Hepatocyte (in vitro differentiated cells): ENCODE data around the gene TRPM3. TPM values are rescaled to one million over a fixed set of nuclear protein-coding genes. Genes with fewer than 3 reads are reported as not detected.

Source experiments
- DNase-seq: peaks from one replicate; pipeline ENCODE4 v3.0.0-alpha.2; 2016; ENCODE audit warnings: low spot score
- H2AFZ ChIP-seq: fragments of 200-600 bp; sonication (generic); 2 replicates; pipeline ENCODE4 v1.6.0; 2016; ENCODE audit warnings: antibody characterized with exemption, mild to moderate bottlenecking
- H3K27ac ChIP-seq: fragments of 200-600 bp; sonication (generic); 2 replicates; pipeline ENCODE4 v1.5.1; 2016; ENCODE audit warnings: mild to moderate bottlenecking
- H3K27me3 ChIP-seq: fragments of 200-600 bp; sonication (generic); 2 replicates; pipeline ENCODE4 v1.6.1; 2016
- H3K36me3 ChIP-seq: fragments of 200-600 bp; sonication (generic); replicated peaks from 2 replicates; pipeline ENCODE4 v1.5.1; 2016; ENCODE audit warnings: low read depth; ENCODE audit not compliant: insufficient read depth
- H3K4me1 ChIP-seq: fragments of 200-600 bp; sonication (generic); 2 replicates; pipeline ENCODE4 v1.5.1; 2016; ENCODE audit warnings: mild to moderate bottlenecking, moderate library complexity; ENCODE audit not compliant: insufficient read depth
- H3K4me2 ChIP-seq: fragments of 200-600 bp; sonication (generic); 2 replicates; pipeline ENCODE4 v1.6.0; 2016
- H3K4me3 ChIP-seq: fragments of 200-600 bp; sonication (generic); 2 replicates; pipeline ENCODE4 v1.5.1; 2016; ENCODE audit warnings: mild to moderate bottlenecking
- H3K79me2 ChIP-seq: fragments of 200-600 bp; sonication (generic); 2 replicates; pipeline ENCODE4 v1.6.0; 2017; ENCODE audit warnings: mild to moderate bottlenecking
- H3K9me2 ChIP-seq: fragments of 200-600 bp; sonication (generic); replicated peaks from 2 replicates; pipeline ENCODE4 v1.6.0; 2017; ENCODE audit warnings: mild to moderate bottlenecking; ENCODE audit not compliant: insufficient read depth
- H3K9me3 ChIP-seq: fragments of 200-600 bp; sonication (generic); 2 replicates; pipeline ENCODE4 v1.5.1; 2016; ENCODE audit warnings: low read depth, mild to moderate bottlenecking
- H4K20me1 ChIP-seq: fragments of 200-600 bp; sonication (generic); 2 replicates; pipeline ENCODE4 v1.6.0; 2016; ENCODE audit warnings: mild to moderate bottlenecking; ENCODE audit not compliant: insufficient read depth, poor library complexity, severe bottlenecking
- EZH2 ChIP-seq: fragments of 200-600 bp; sonication (generic); IDR thresholded peaks from 2 replicates; pipeline ENCODE4 v1.6.1; 2016; ENCODE audit warnings: antibody characterized with exemption, mild to moderate bottlenecking, borderline replicate concordance
- EZH2phosphoT487 ChIP-seq: fragments of 200-600 bp; sonication (generic); IDR thresholded peaks from one replicate; pipeline ENCODE4 v1.6.1; 2018; ENCODE audit warnings: antibody characterized with exemption, mild to moderate bottlenecking, low read depth, moderate library complexity; ENCODE audit not compliant: unreplicated experiment, severe bottlenecking
- WGBS: methylation state at CpG from one replicate; pipeline ENCODE4 v1.1.6; 2016; ENCODE audit warnings: low lambda C conversion rate; ENCODE audit errors: missing lambda C conversion rate; 5-methylcytosine and 5-hydroxymethylcytosine counted together
- polyA plus RNA-seq: library from polyadenylated mRNA; unstranded; fragments of >200 nt; fragmentation: Nextera tagmentation; extraction: Ambion mirVana; gene quantifications from 2 replicates; pipeline ENCODE4 v1.2.1, GENCODE V29; 2016
- total RNA-seq: library from RNA; depleted of rRNA; stranded (reverse); fragments of >200 nt; gene quantifications from 2 replicates; pipeline ENCODE4 v1.2.3, GENCODE V29; 2014
- TF ChIP-seq, protein P1 (sequence below): fragments of 200-600 bp; sonication (generic); IDR thresholded peaks from 2 replicates; pipeline ENCODE4 v1.5.1; 2016; ENCODE audit warnings: antibody characterized with exemption, mild to moderate bottlenecking; ENCODE audit not compliant: poor library complexity

Gene TRPM3
- total and polyA plus RNA-seq, 2 experiments from 2014 or later, result 0.60 to 0.68 TPM

DNA sequence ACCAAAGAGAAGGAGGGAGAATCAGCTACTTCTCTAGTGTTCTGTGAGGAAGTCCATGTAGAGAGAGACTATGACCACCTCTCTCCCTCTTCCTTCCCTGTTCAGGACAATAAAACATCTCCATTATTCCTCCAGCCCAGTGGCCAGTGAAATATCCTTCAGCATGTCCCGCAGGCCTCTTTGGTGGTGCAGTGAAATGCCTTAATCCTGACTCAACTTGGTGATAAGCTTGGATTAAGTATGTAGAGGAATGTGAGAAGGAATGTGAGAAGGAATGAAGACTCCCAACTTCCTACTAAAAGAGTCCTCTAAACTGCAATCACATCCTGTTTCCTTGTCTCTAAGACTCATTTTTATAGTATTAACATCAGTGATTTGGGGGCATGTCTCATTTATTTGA is 167.3 kb downstream of the TRPM3 start:
- H3K9me2 ChIP-seq, result no peaks in the 10 kb centered on the region
- H2AFZ ChIP-seq, result no peak overlapping the region
- no peak overlapping the region for H3K4me2 ChIP-seq
- peaks cover 4% of the 10 kb centered on the region for H3K4me1 ChIP-seq
- no peaks in the 10 kb centered on the region for H3K79me2 ChIP-seq
- H3K27ac ChIP-seq, result no peak overlapping the region
- peak; percentile 11 for DNase-seq
- no peaks in the 10 kb centered on the region for H3K27me3 ChIP-seq
- H4K20me1 ChIP-seq, result no peaks in the 10 kb centered on the region
- no peaks in the 10 kb centered on the region for H3K9me3 ChIP-seq
- WGBS, result 17% methylated on average over 1 of the region's 1 CpG
- H3K4me3 ChIP-seq, result no peak overlapping the region
- TF ChIP-seq, protein P1, sequence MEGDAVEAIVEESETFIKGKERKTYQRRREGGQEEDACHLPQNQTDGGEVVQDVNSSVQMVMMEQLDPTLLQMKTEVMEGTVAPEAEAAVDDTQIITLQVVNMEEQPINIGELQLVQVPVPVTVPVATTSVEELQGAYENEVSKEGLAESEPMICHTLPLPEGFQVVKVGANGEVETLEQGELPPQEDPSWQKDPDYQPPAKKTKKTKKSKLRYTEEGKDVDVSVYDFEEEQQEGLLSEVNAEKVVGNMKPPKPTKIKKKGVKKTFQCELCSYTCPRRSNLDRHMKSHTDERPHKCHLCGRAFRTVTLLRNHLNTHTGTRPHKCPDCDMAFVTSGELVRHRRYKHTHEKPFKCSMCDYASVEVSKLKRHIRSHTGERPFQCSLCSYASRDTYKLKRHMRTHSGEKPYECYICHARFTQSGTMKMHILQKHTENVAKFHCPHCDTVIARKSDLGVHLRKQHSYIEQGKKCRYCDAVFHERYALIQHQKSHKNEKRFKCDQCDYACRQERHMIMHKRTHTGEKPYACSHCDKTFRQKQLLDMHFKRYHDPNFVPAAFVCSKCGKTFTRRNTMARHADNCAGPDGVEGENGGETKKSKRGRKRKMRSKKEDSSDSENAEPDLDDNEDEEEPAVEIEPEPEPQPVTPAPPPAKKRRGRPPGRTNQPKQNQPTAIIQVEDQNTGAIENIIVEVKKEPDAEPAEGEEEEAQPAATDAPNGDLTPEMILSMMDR, result no peak
- TF ChIP-seq EZH2phosphoT487 (no peak), EZH2 (no peak)
- H3K36me3 ChIP-seq, result no peaks in the 10 kb centered on the region

DNA sequence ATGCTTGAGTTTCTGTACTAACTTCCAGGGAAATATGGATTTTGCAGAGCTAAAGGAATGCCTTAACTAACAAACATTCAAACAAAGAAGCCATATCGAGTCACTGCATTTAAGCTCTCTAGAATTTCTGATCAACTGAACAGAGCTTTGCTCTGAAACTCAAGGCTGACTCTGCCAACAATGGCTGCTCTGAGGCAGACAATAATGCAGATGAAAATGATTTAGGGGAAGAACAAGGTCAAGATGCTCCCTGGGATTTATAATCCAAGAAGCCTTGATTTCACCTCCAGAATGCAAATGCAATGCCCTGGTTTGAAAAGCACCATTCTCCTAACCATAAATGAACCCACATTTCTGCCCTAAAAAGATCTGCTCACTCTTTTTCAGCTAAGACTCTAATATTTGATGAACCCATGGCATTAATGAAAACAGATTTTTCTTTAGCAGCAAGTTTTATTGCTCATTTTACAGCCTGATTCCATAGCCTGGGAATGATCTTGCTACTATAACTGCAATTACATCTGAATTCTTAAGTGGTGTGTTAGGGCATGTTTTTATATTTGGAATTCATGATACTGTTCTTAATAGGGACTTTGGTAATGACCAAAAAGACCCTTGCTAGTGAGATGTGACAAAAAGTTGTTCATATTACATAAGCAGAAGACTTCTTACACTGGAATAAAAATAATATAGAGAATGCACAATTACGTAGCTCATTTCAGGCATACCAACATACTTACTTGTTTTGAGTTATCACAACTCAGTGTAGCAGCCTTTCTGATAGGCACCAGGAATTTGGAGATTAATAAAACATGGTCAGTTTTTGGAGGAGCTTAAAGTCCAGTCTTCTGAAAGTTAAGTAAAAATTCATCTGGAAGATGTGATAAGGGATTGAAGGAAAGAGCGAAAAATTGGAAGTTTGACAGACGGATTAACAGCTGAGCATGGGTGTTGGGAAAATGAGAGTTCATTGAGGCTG is 169.4 kb downstream of the TRPM3 start:
- Histone ChIP-seq H3K36me3 (no peaks in the 10 kb centered on the region), H3K79me2 (no peaks in the 10 kb centered on the region), H3K9me3 (no peaks in the 10 kb centered on the region), H2AFZ (no peak overlapping the region), H3K4me2 (no peak overlapping the region), H3K4me3 (no peak overlapping the region), H3K4me1 (peaks cover 4% of the 10 kb centered on the region), H4K20me1 (no peaks in the 10 kb centered on the region), H3K27me3 (no peaks in the 10 kb centered on the region), H3K9me2 (no peaks in the 10 kb centered on the region), H3K27ac (no peak overlapping the region)
- TF ChIP-seq, protein P1, result no peak
- TF ChIP-seq EZH2 (no peak), EZH2phosphoT487 (no peak)
- DNase-seq, result no peak
- 98% methylated on average over 4 of the region's 4 CpGs for WGBS

DNA sequence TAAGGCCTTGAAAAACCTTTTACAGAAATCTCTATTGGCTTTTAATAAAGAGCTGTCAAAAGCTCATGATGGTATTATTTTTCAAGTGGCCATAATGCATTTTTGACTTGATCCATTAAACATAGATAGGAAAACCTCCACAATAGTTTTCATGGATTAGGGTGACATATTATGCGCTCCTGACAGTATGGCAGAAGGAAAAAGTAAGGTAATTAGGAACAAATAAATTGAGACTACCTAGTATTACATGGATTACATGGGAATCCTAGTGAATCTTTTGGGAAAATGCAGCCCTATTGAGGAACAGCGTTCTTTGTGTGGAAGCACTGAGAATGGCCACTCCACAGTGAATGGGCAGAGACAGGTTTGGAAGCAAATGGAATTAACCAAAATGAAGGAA is 171.2 kb downstream of the TRPM3 start:
- DNase-seq, result no peak
- Histone ChIP-seq H2AFZ (no peak overlapping the region), H3K27me3 (no peaks in the 10 kb centered on the region), H3K27ac (no peak overlapping the region), H3K9me2 (no peaks in the 10 kb centered on the region), H3K9me3 (no peaks in the 10 kb centered on the region), H3K4me2 (no peak overlapping the region), H3K4me1 (peaks cover 4% of the 10 kb centered on the region), H4K20me1 (no peaks in the 10 kb centered on the region), H3K36me3 (no peaks in the 10 kb centered on the region), H3K79me2 (no peaks in the 10 kb centered on the region), H3K4me3 (no peak overlapping the region)
- TF ChIP-seq EZH2phosphoT487 (no peak), EZH2 (no peak)
- TF ChIP-seq, protein P1, result no peak
- 50% methylated on average over 2 of the region's 2 CpGs for WGBS
